GM23248 (cell line): ENCODE measurements around the gene USF1. TPM values are rescaled to one million over a fixed set of nuclear protein-coding genes. Genes with fewer than 3 reads are reported as not detected.

Source experiments
- DNase-seq: peaks from one replicate; pipeline ENCODE4 v3.0.0-alpha.2; 2015
- H2AFZ ChIP-seq: fragments of 200-600 bp; sonication (generic); 2 replicates; pipeline ENCODE4 v1.6.1; 2016; ENCODE audit warnings: antibody characterized with exemption
- H3F3A ChIP-seq: fragments of 200-600 bp; sonication (generic); 2 replicates; pipeline ENCODE4 v1.6.1; 2016; ENCODE audit warnings: mild to moderate bottlenecking, antibody characterized with exemption, mixed run types; ENCODE audit not compliant: insufficient read depth
- H3K27ac ChIP-seq: fragments of 200-600 bp; sonication (generic); 2 replicates; pipeline ENCODE4 v1.5.1; 2016; ENCODE audit warnings: mild to moderate bottlenecking
- H3K27me3 ChIP-seq: fragments of 200-600 bp; sonication (generic); replicated peaks from 2 replicates; pipeline ENCODE4 v1.6.1; 2016; ENCODE audit warnings: mild to moderate bottlenecking; ENCODE audit not compliant: insufficient read depth
- H3K36me3 ChIP-seq: fragments of 200-600 bp; sonication (generic); 2 replicates; pipeline ENCODE4 v1.6.1; 2016; ENCODE audit warnings: low read depth, mild to moderate bottlenecking
- H3K4me1 ChIP-seq: fragments of 200-600 bp; sonication (generic); 2 replicates; pipeline ENCODE4 v1.6.1; 2016; ENCODE audit warnings: mild to moderate bottlenecking; ENCODE audit not compliant: insufficient read depth
- H3K4me2 ChIP-seq: fragments of 200-600 bp; sonication (generic); one replicate; pipeline ENCODE4 v1.6.1; 2016; ENCODE audit warnings: mild to moderate bottlenecking; ENCODE audit not compliant: unreplicated experiment
- H3K4me3 ChIP-seq: fragments of 200-600 bp; sonication (generic); 2 replicates; pipeline ENCODE4 v1.5.1; 2016; ENCODE audit warnings: mild to moderate bottlenecking
- H3K79me2 ChIP-seq: fragments of 200-600 bp; sonication (generic); 2 replicates; pipeline ENCODE4 v1.6.1; 2016; ENCODE audit warnings: mild to moderate bottlenecking; ENCODE audit not compliant: insufficient read depth
- H3K9ac ChIP-seq: fragments of 200-600 bp; sonication (generic); 2 replicates; pipeline ENCODE4 v1.6.1; 2016; ENCODE audit warnings: mild to moderate bottlenecking
- H3K9me2 ChIP-seq: fragments of 200-600 bp; sonication (generic); 2 replicates; pipeline ENCODE4 v1.6.1; 2016; ENCODE audit warnings: mixed run types, mild to moderate bottlenecking, moderate library complexity; ENCODE audit not compliant: insufficient read depth
- H3K9me3 ChIP-seq: fragments of 200-600 bp; sonication (generic); one replicate; pipeline ENCODE4 v1.6.1; 2017; ENCODE audit warnings: low read depth
- H4K20me1 ChIP-seq: fragments of 200-600 bp; sonication (generic); 2 replicates; pipeline ENCODE4 v1.6.0; 2016; ENCODE audit not compliant: insufficient read depth
- EZH2 ChIP-seq: fragments of 200-600 bp; sonication (generic); IDR thresholded peaks from 2 replicates; pipeline ENCODE4 v1.6.1; 2018; ENCODE audit warnings: antibody characterized with exemption, mild to moderate bottlenecking; ENCODE audit not compliant: insufficient read depth, poor library complexity, severe bottlenecking
- EZH2phosphoT487 ChIP-seq: fragments of 200-600 bp; sonication (generic); IDR thresholded peaks from 2 replicates; pipeline ENCODE4 v1.6.1; 2018; ENCODE audit warnings: antibody characterized with exemption, moderate library complexity, mild to moderate bottlenecking, low read depth; ENCODE audit not compliant: insufficient read depth
- WGBS, 2 experiments: methylation state at CpG; one replicate each; pipeline ENCODE4 v1.1.6; 2015 to 2017; ENCODE audit warnings: low lambda C conversion rate in 2 of 2, low coverage in 1 of 2; ENCODE audit errors: missing lambda C conversion rate in 2 of 2; 5-methylcytosine and 5-hydroxymethylcytosine counted together
- in situ Hi-C: fragments of 300-500 bp; cut with MboI; formaldehyde crosslinking; loops from 2 replicates; pipeline ENCODE4 v1.15.0; 2020
- polyA plus RNA-seq: library from polyadenylated mRNA; unstranded; fragments of >200 nt; fragmentation: Nextera tagmentation; extraction: Ambion mirVana; gene quantifications from 2 replicates; pipeline ENCODE4 v1.2.1, GENCODE V29; 2016
- total RNA-seq: library from RNA; depleted of rRNA; stranded (reverse); fragments of >200 nt; shearing (Covaris generic); gene quantifications from 2 replicates; pipeline ENCODE4 v1.2.3, GENCODE V29; 2014

The USF1 gene
- total and polyA plus RNA-seq, 2 experiments from 2014 or later: 17.1 to 53.2 TPM

DNA sequence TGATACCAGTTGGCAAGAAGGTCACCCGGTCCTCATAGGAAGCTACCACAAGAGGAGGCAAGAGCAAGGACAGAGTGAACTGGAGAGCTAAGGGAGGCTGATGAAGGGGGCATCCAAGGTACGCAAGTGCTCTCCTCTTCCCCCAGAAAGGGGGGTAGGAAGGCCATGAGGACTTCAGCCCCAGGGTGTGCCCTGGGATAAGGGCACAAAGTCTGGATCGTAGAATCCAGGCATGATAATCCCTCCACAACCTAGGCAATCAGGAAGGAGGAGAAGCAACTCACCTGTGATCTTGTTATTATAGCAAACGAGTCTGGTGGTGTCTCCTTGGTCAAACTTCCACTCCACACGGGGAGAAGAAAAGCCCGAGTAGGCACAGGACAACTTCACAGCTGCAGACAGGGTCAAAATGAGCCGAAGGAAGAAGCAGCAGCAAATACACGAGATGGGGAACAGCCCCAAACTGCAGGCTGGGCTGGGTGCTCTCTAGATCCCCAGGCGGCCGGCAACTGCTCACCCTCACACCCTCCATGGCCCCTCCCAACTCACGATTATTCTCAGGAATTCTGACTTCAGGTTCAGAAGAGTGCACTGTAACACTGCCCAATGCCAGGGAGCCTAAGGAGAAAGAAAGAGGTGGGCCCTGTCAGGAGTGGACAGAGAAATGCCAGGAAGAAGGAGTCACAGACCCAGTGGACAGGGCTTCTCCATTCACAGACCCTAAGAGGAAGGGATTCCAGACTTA, 44.9 kb downstream of the USF1 start:
- Histone ChIP-seq H3F3A (peaks cover 9% of the 10 kb centered on the region), H3K4me1 (peaks cover 1% of the 10 kb centered on the region; the same call in 1 of the 2 replicates), H3K79me2 (no peaks in the 10 kb centered on the region), H3K9ac (no peak overlapping the region), H2AFZ (no peak overlapping the region), H3K27ac (no peak overlapping the region), H3K27me3 (no peaks in the 10 kb centered on the region), H3K4me3 (no peak overlapping the region), H3K9me3 (no peaks in the 10 kb centered on the region), H3K36me3 (no peaks in the 10 kb centered on the region), H3K9me2 (no peaks in the 10 kb centered on the region), H4K20me1 (no peaks in the 10 kb centered on the region), H3K4me2 (no peak overlapping the region)
- TF ChIP-seq EZH2 (no peak), EZH2phosphoT487 (no peak)
- WGBS, 2 experiments: 53% methylated on average over 10 to 11 of the region's 11 CpGs
- in situ Hi-C loops: no loop called here
- no peak for DNase-seq

DNA sequence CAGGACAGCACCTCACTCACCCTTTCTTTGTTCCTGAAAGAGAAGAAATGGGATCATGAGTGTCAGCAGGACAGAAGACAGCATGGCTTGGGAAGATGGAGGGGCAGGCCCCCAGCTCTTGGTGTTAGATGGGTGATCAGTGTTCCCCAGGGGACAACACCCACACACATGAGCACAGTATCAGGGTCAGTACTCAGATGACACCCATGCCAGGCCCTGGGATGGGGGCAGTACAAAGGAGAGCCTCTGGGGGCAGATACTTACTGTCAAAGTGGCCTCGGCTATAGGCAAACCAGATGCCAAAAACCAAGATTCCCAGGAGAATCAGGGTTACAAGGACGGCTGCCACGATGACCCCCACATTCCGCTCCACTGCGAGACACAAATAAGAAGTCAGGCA, 46.4 kb downstream of the USF1 start:
- H3K36me3 ChIP-seq: no peaks in the 10 kb centered on the region
- in situ Hi-C loops: loop anchor here (10.0 kb wide), 1 partner anchor 95 kb away; the partner anchor contains the start of gene KLHDC9
- TF ChIP-seq EZH2phosphoT487: no peak
- no peak overlapping the region for H3K9ac ChIP-seq
- no peak overlapping the region for H3K4me2 ChIP-seq
- H3K9me2 ChIP-seq: no peaks in the 10 kb centered on the region
- no peak overlapping the region for H3K27ac ChIP-seq
- no peaks in the 10 kb centered on the region for H4K20me1 ChIP-seq
- H3K4me1 ChIP-seq: peaks cover 11% of the 10 kb centered on the region
- no peaks in the 10 kb centered on the region for H3K9me3 ChIP-seq
- H3K79me2 ChIP-seq: no peaks in the 10 kb centered on the region
- no peak overlapping the region for H2AFZ ChIP-seq
- WGBS, 2 experiments: 76 to 86% methylated on average over 5 of the region's 5 CpGs
- H3K27me3 ChIP-seq: no peaks in the 10 kb centered on the region
- peaks cover 20% of the 10 kb centered on the region for H3F3A ChIP-seq
- DNase-seq: no peak
- H3K4me3 ChIP-seq: no peak overlapping the region

GRCh38 chr1:160997323-160998038, 48.3 kb downstream of the USF1 start:
- Histone ChIP-seq H4K20me1 (no peaks in the 10 kb centered on the region), H3K4me2 (no peak overlapping the region), H3K79me2 (no peaks in the 10 kb centered on the region), H3K27ac (no peak overlapping the region), H2AFZ (peak overlapping the region; percentile 75; the same call in 1 of the 2 replicates), H3F3A (peaks cover 30% of the 10 kb centered on the region), H3K9ac (no peak overlapping the region), H3K9me3 (no peaks in the 10 kb centered on the region), H3K4me1 (peaks cover 15% of the 10 kb centered on the region), H3K9me2 (no peaks in the 10 kb centered on the region), H3K36me3 (no peaks in the 10 kb centered on the region), H3K27me3 (no peaks in the 10 kb centered on the region), H3K4me3 (no peak overlapping the region)
- in situ Hi-C loops: loop anchor here (10.0 kb wide), 1 partner anchor 97 kb away; the partner anchor contains the start of gene KLHDC9
- TF ChIP-seq EZH2: no peak
- TF ChIP-seq EZH2phosphoT487: no peak
- WGBS, 2 experiments: 88 to 90% methylated on average over 1 of the region's 1 CpG
- peak; percentile 72 for DNase-seq

GRCh38 chr1:160996178-160996577, 49.6 kb downstream of the USF1 start:
- peaks cover 15% of the 10 kb centered on the region for H3K4me1 ChIP-seq
- peak; percentile 79 for DNase-seq
- H4K20me1 ChIP-seq: no peaks in the 10 kb centered on the region
- H3K27me3 ChIP-seq: no peaks in the 10 kb centered on the region
- in situ Hi-C loops: loop anchor here (10.0 kb wide), 1 partner anchor 99 kb away; the partner anchor contains the start of gene KLHDC9
- H2AFZ ChIP-seq: no peak overlapping the region
- no peaks in the 10 kb centered on the region for H3K9me3 ChIP-seq
- no peaks in the 10 kb centered on the region for H3K9me2 ChIP-seq
- H3F3A ChIP-seq: peaks cover 30% of the 10 kb centered on the region
- H3K4me2 ChIP-seq: peak overlapping the region; percentile 1
- TF ChIP-seq EZH2phosphoT487: no peak
- no peak for TF ChIP-seq EZH2
- no peak overlapping the region for H3K9ac ChIP-seq
- no peaks in the 10 kb centered on the region for H3K79me2 ChIP-seq
- no peaks in the 10 kb centered on the region for H3K36me3 ChIP-seq
- WGBS, 2 experiments: 52 to 60% methylated on average over 3 of the region's 3 CpGs
- H3K4me3 ChIP-seq: no peak overlapping the region
- H3K27ac ChIP-seq: peak overlapping the region; percentile 62
